Measurements from ENCODE around the gene NBAS. TPM values are rescaled to one million over a fixed set of nuclear protein-coding genes. Genes with fewer than 3 reads are reported as not detected.

The NBAS gene
- total RNA-seq, 1 experiment from 2014 or later = 44.2 TPM

Other genes with a start within 250 kb of the NBAS start
- gene DDX1, start 30.5 kb upstream of the NBAS start, total RNA-seq (2014; rRNA removed; shearing (Covaris generic)) = 128 and 139 TPM in 2 replicates